Upper lobe of left lung (tissue), 6 donors: Measurements from ENCODE around the gene SDCCAG8. TPM values are rescaled to one million over a fixed set of nuclear protein-coding genes. Genes with fewer than 3 reads are reported as not detected.

Source experiments
- ATAC-seq, 2 donors: fragments of 200-7000 bp; cut with Tn5 transposase; one replicate each; pipeline ENCODE4 v1.9.1; 2022; ENCODE audit warnings: mild to moderate bottlenecking in 2 of 2, moderate library complexity in 2 of 2; ENCODE audit not compliant: low FRiP score in 2 of 2
- DNase-seq, 2 donors: peaks; one replicate each; pipeline ENCODE4 v3.0.0-alpha.2; 2019 to 2020
- H3K27ac ChIP-seq, 4 donors: fragments of 200-600 bp; sonication (generic); one replicate each; pipeline ENCODE4 v1.5.1; 2016 to 2019
- H3K27me3 ChIP-seq, 4 donors: fragments of 200-600 bp; sonication (generic); one replicate each; pipeline ENCODE4 v1.5.1; 2017 to 2019
- H3K36me3 ChIP-seq, 4 donors: fragments of 200-600 bp; sonication (generic); one replicate each; pipeline ENCODE4 v1.5.1; 2016 to 2019
- H3K4me1 ChIP-seq, 4 donors: fragments of 200-600 bp; sonication (generic); one replicate each; pipeline ENCODE4 v1.5.1; 2018 to 2019
- H3K4me3 ChIP-seq, 4 donors: fragments of 200-600 bp; sonication (generic); one replicate each; pipeline ENCODE4 v1.5.1; 2017 to 2019; ENCODE audit warnings: mild to moderate bottlenecking in 2 of 4, moderate library complexity in 1 of 4
- H3K9me3 ChIP-seq, 4 donors: fragments of 200-600 bp; sonication (generic); one replicate each; pipeline ENCODE4 v1.5.1; 2018 to 2019
- EP300 ChIP-seq, 4 donors: sonication (generic); formaldehyde crosslinking; IDR thresholded peaks; one replicate each; pipeline ENCODE4 v1.5.1; 2017; ENCODE audit warnings: antibody characterized with exemption in 4 of 4, control low read depth in 2 of 4
- POLR2A ChIP-seq, 4 donors: fragments of 450-650 bp; IDR thresholded peaks; one replicate each; pipeline ENCODE4 v1.5.1; 2016 to 2017; ENCODE audit warnings: antibody characterized with exemption in 4 of 4, mild to moderate bottlenecking in 2 of 4
- POLR2AphosphoS5 ChIP-seq, 2 donors: sonication (generic); formaldehyde crosslinking; IDR thresholded peaks; one replicate each; pipeline ENCODE4 v1.5.1; 2017; ENCODE audit warnings: antibody characterized with exemption in 2 of 2
- WGBS, 2 donors: methylation state at CpG; one replicate each; pipeline ENCODE4 v1.1.5; 2017 to 2018; 5-methylcytosine and 5-hydroxymethylcytosine counted together
- total RNA-seq, 6 donors: library from RNA; depleted of rRNA in 4 of 6; stranded (reverse); fragments of >200 nt in 4 of 6; gene quantifications; one replicate each; pipeline versions ENCODE4 v1.1.0 to v1.2.1, GENCODE V29; 2016 to 2021
- TF ChIP-seq, protein P1 (sequence below), 6 experiments: fragments of 450-650 bp in 4 of 6; fragments of 200-600 bp in 2 of 6; sonication (generic) in 2 of 6; IDR thresholded peaks; one replicate each; pipeline ENCODE4 v1.5.1; 2016 to 2019; ENCODE audit warnings: antibody characterized with exemption in 6 of 6
- donor health status: DM: no; HTN: no; CAD: no; lungs with moderate emphysema.
- donor health status: DM: no; HTN: yes; CAD: no; lungs with severe emphysema.

The SDCCAG8 gene
- total RNA-seq, 6 donors from 2014 or later = 52.5 to 295 (median 95.2) TPM

DNA sequence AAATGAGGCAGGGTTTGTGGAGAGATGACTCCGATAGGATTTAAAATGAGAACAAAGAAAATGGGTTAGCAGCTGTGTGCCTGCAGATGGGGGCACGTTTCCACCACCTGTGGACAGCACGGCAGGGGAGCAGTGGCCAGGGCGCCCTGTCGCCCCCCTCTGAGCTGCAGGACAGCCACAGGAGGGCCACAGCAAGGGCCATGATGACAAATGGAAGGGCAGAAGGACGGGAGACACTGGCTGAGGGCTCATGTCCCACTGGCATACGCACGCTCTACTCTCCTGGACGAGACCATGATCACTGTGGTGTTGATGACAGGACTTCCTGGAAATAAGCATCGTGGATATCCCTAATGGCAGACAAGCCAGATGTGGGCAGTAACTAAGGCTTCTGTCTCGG, 241.0 kb downstream of the SDCCAG8 start:
- WGBS, 2 donors = 88 to 93% methylated on average over 11 of the region's 11 CpGs
- TF ChIP-seq POLR2A (IDR thresholded peaks at IDR 0.05) = no peak
- TF ChIP-seq EP300 (IDR thresholded peaks at IDR 0.05) = no peak
- TF ChIP-seq POLR2AphosphoS5 (IDR thresholded peaks at IDR 0.05) = no peak
- TF ChIP-seq, protein P1, sequence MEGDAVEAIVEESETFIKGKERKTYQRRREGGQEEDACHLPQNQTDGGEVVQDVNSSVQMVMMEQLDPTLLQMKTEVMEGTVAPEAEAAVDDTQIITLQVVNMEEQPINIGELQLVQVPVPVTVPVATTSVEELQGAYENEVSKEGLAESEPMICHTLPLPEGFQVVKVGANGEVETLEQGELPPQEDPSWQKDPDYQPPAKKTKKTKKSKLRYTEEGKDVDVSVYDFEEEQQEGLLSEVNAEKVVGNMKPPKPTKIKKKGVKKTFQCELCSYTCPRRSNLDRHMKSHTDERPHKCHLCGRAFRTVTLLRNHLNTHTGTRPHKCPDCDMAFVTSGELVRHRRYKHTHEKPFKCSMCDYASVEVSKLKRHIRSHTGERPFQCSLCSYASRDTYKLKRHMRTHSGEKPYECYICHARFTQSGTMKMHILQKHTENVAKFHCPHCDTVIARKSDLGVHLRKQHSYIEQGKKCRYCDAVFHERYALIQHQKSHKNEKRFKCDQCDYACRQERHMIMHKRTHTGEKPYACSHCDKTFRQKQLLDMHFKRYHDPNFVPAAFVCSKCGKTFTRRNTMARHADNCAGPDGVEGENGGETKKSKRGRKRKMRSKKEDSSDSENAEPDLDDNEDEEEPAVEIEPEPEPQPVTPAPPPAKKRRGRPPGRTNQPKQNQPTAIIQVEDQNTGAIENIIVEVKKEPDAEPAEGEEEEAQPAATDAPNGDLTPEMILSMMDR (IDR thresholded peaks at IDR 0.05) = no peak
- DNase-seq (peak in 1 of 2 donors; percentile 61), ATAC-seq (no peak)
- Histone ChIP-seq H3K4me1 (peaks cover 3 to 14% (median 12%) of the 10 kb centered on the region in 4 donors), H3K27ac (peak overlapping the region in 3 of 4 donors; percentile 81 to 86 (median 82)), H3K4me3 (no peak overlapping the region), H3K9me3 (no peaks in the 10 kb centered on the region), H3K36me3 (peaks cover 0 to 38% (median 19%) of the 10 kb centered on the region in 4 donors), H3K27me3 (no peaks in the 10 kb centered on the region)

DNA sequence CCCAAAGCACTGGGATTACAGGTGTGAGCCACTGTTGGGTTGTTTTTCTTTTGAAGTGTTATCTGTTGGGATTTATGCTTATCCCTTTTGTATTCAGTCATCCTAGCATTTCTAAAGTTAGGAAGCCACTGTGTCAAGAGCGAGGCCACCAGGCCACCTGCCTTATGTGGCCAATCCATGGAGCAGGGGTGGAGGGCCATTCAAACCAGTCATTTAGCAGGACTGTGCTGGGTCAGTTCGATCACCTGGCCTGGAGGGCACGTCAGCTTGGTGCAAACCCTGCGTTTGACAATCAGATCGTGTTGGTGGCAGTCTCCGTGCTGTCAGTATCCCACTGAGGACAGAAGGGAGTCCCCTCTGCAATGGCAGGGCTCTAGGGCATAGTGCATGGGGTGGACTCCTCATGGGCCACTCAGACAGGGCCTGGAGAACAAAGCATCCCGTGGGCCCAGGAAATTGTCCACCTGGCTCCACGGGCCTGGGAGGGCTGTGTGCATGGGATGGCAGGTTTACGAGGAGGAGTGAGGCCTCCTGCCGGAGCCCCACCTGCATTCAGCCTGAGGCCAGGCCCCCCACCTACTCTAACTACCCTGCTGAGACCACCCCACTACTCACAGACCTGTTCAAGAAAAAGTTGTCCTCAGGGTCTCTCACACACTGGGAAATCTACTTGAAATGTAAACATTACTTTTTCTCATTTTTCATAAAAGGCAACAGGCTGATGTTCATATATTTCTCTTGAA, 242.3 kb downstream of the SDCCAG8 start:
- H3K36me3 ChIP-seq = peaks cover 0 to 38% (median 19%) of the 10 kb centered on the region in 4 donors
- H3K27ac ChIP-seq = no peak overlapping the region
- DNase-seq (no peak), ATAC-seq (no peak)
- TF ChIP-seq POLR2A (IDR thresholded peaks at IDR 0.05) (no peak), EP300 (IDR thresholded peaks at IDR 0.05) (no peak), POLR2AphosphoS5 (IDR thresholded peaks at IDR 0.05) (no peak)
- TF ChIP-seq, protein P1 (IDR thresholded peaks at IDR 0.05) = no peak
- 90 to 100% methylated on average over 3 to 9 of the region's 10 CpGs for WGBS, 2 donors
- no peak overlapping the region for H3K4me3 ChIP-seq
- H3K9me3 ChIP-seq = no peaks in the 10 kb centered on the region
- H3K4me1 ChIP-seq = peaks cover 3 to 14% (median 12%) of the 10 kb centered on the region in 4 donors
- H3K27me3 ChIP-seq = no peaks in the 10 kb centered on the region

DNA sequence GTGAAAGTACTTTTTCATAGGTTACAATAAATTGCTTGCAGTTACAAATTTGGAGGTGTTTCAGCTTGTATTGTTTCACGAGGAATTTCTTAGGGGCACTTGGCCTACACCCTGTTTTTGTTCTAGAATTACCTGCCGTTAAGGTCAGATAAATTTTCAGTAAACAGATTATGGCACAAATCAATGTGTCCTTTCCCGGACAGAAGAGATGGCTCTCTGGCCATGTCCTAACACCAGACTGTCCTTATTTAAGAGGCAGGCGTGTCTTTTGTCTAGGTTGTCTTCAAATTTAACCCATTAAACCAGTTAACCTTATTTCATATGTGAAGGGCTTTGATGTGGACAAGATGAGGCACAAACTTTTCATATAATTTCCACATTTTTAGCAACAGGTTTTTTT, 243.4 kb downstream of the SDCCAG8 start:
- Histone ChIP-seq H3K27me3 (no peaks in the 10 kb centered on the region), H3K27ac (no peak overlapping the region), H3K4me3 (no peak overlapping the region), H3K4me1 (peaks cover 3 to 14% (median 12%) of the 10 kb centered on the region in 4 donors), H3K9me3 (no peaks in the 10 kb centered on the region), H3K36me3 (peaks cover 0 to 40% (median 21%) of the 10 kb centered on the region in 4 donors)
- no peak for ATAC-seq
- TF ChIP-seq, protein P1 (IDR thresholded peaks at IDR 0.05) = no peak
- no peak for TF ChIP-seq POLR2AphosphoS5 (IDR thresholded peaks at IDR 0.05)
- no peak for TF ChIP-seq EP300 (IDR thresholded peaks at IDR 0.05)
- no peak for TF ChIP-seq POLR2A (IDR thresholded peaks at IDR 0.05)
- DNase-seq = no peak
- 88 to 89% methylated on average over 4 of the region's 4 CpGs for WGBS, 2 donors

DNA sequence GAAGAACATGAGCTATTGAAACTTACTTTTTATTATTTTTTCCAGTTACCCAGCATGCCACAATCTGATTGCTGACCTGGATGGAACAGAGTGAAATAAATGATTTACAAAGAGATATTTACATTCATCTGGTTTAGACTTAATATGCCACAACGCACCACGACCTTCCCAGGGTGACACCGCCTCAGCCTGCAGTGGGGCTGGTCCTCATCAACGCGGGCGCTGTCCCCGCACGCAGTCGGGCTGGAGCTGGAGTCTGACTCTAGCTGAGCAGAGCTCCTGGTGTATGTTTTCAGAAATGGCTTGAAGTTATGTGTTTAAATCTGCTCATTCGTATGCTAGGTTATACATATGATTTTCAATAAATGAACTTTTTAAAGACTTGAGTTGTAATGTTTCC, 243.9 kb downstream of the SDCCAG8 start:
- ATAC-seq = no peak
- Histone ChIP-seq H3K4me3 (no peak overlapping the region), H3K4me1 (peaks cover 3 to 14% (median 12%) of the 10 kb centered on the region in 4 donors), H3K36me3 (peaks cover 0 to 44% (median 21%) of the 10 kb centered on the region in 4 donors), H3K27ac (no peak overlapping the region), H3K9me3 (no peaks in the 10 kb centered on the region), H3K27me3 (no peaks in the 10 kb centered on the region)
- TF ChIP-seq, protein P1 (IDR thresholded peaks at IDR 0.05) = no peak
- TF ChIP-seq POLR2AphosphoS5 (IDR thresholded peaks at IDR 0.05) = no peak
- no peak for TF ChIP-seq POLR2A (IDR thresholded peaks at IDR 0.05)
- no peak for TF ChIP-seq EP300 (IDR thresholded peaks at IDR 0.05)
- 95 to 96% methylated on average over 10 of the region's 10 CpGs for WGBS, 2 donors
- peak in 1 of 2 donors; percentile 66 for DNase-seq
